Neural progenitor cell (in vitro differentiated cells): ENCODE data around the gene STRIP1.

Experiments
- CTCF ChIP-seq: fragments of 200-600 bp; sonication (generic); IDR thresholded peaks from 2 replicates; pipeline ENCODE4 v1.5.1; 2017; ENCODE audit warnings: antibody characterized with exemption, mild to moderate bottlenecking
- EZH2 ChIP-seq: fragments of 200-600 bp; sonication (generic); IDR thresholded peaks from 2 replicates; pipeline ENCODE4 v1.6.1; 2017; ENCODE audit warnings: antibody characterized with exemption, mild to moderate bottlenecking, moderate library complexity
- EZH2phosphoT487 ChIP-seq: fragments of 200-600 bp; sonication (generic); IDR thresholded peaks from 2 replicates; pipeline ENCODE4 v1.6.1; 2017; ENCODE audit warnings: antibody characterized with exemption

- TF ChIP-seq EZH2 (no peak), CTCF (no peak), EZH2phosphoT487 (no peak)
These were observed 14.6 kb downstream of the STRIP1 start for GRCh38 chr1:110048923-110049601.
